Kidney glomerular epithelial cell (primary cell): Measurements from ENCODE around the gene AHNAK.
"Not testable (repeated sequence)": the region's sequence is repeated elsewhere in the genome, so short reads cannot be mapped to it uniquely, and the experiment has no call there.

ENCODE experiments used
- DNase-seq: peaks from one replicate; lab custom pipeline; 2025; lab: John Stamatoyannopoulos, UW

The AHNAK gene

DNA sequence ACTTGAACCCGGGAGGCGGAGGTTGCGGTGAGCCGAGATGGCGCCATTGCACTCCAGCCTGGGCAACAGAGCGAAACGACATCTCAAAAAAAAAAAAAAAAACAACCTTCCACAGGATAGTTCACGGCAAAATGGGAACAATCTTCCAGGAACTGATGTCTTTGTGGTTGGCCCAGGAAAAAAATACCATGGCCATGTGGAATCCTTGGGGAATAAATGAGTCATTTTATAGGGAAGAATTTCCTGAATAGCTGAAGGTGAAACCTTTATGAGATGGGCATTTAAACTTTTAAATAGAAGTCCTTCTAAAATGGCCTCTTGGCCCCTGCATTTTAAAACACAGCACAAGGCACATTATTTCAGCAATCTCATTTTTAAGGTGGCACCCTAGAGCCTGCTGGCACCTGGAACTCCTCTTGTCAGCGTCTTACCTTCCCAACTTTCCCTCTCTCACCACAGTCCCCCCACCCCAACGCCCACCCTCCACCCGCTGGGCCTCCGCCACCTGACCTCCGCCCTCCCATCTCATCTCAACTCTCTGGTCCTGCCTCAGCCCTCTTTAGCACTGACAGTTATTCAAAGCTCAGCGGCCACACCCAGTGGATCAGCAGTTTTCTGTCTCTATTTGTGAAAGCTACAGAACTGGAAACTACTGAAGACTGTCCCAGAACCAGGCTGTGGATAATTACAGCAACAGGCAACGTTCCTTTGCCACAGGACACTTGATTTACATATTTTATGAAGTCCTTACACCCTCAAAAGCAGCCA, 84.7 kb downstream of the AHNAK start:
- peak; percentile 18 for DNase-seq

DNA sequence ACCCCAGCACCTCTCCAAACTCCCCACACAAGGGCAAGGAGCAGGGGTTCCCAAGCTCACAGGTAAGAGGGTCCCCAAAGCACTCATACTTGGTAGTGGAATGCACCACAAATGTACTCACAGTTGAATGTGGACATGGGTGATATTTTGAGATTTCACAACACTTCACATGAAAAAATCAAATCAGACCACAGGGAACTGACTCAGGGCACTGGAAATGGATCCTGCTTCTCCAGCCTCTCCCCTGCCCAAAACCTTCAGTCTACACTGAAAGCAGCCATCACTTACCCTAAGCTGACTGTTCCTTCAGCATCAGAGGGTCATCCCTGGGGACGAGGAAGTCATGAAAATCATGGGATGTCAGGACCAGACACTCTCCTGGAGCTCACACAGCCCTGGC, 87.5 kb downstream of the AHNAK start:
- no peak for DNase-seq

DNA sequence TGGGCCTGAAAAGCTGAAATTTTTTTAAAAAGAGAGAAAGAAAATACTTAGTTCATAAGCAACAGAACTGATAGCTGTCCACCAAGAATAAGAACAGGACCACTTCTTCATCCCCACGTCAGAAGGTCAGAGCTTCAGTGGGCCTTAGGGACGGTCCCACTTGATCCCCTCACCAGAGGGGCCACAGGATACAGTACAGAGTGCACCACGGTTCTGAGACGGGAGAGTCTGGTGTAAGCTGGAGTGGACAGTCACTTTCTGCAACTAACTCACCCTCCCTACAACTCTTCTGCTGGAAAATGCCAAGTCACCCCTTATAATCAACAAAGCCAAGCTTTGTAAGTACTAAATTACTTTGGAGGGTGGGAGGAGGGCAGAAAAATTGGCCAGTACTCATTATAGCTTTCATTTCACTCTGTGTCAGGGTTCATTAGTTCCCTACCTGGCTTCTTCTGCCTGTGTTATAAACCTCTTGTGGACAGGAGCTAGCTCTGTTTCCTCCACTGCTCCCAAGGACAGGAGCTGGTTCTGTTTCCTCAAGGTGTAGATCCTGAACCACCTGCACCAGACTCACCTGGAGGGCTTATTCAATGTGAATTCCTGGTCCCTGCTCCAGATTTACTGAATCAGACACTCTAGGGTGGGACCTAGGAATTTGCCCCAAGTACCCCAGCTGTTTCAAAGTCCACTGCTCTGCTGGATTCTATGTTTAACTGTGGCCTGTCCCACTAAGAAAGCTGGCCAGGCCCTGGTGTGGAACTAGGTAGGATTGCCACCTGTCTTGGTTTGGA, 88.2 kb downstream of the AHNAK start:
- no peak for DNase-seq

DNA sequence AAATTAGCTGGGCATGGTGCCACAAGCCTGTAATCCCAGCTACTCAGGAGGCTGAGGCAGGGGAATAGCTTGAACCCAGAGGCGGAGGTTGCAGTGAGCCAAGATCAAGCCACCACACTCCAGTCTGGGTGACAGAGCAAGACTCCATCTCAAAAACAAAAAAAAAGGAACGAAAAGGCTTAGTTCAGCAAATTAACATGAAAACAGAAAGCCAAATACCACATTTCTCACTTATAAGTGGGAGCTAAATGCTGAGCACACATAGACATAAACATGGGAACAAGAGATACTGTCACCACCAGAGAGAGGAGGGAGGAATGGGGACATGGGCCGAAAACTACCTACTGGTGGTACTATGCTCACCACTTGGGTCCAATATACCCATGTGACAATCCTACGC, 89.1 kb downstream of the AHNAK start:
- DNase-seq, result no peak

DNA sequence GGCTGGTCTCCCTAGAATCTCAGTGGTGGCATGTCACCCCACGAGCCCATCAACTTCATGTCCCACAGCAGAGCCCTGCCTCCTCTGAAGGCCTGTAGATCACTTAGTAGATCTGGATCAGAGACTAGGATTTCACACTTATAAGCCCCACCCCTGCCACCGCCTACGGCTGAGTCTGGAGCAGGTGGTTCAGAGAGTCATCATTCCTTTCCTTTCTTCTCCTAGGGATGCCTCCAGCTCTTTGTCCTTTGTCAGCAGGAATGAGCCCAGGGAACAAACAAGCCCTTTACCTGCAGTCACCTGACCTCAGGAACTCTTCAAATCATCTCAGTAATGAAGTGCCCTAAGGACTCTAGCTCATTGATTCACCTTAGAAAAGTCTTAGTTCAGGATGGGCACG, 90.0 kb downstream of the AHNAK start:
- no peak for DNase-seq

DNA sequence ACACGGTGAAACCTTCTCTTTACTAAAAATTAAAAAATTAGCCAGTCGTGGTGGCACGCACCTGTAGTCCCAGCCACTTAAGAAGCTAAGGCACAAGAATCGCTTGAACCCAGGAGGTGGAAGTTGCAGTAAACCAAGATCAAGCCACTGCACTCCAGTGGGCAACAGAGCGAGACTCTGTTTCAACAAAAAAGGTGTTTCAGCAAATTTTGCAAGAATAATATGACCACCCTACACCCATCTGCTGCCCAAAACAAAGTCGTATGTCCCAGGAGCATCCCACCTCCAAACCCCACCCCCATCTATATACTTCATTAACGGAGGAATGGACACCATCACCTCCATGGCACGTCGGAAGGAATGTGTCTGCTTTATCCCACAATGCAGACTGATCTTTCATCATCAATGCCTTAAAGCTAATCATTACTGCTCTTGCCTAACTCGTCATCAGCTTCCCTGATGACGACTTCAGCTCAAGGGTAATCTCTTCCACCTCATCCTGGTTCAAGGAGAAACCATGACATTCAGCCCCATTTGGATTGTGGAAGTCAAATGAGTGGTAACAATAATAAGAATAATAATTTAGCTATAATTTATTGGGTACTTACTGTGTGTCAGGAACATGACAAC, 93.7 kb downstream of the AHNAK start:
- DNase-seq, result no peak

DNA sequence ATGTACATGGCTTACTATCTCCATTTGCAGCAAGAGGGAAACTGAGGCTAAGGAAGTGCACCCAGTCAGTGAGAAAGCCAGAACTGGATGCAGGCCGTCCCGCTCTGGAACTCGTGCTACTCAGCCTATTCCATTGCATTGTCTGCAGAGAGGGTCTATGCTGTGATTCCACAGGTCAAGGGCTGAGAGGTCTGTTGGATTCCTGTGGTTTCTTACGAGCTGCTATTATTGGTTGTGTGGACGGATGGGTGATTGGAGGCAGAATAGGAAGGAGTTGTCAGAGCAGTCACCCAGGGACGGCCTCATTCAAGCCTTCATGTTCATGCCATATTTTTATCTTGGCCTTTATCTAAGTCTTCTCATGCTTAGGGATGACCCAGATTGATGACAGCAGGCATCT, 94.3 kb downstream of the AHNAK start:
- DNase-seq, result no peak

DNA sequence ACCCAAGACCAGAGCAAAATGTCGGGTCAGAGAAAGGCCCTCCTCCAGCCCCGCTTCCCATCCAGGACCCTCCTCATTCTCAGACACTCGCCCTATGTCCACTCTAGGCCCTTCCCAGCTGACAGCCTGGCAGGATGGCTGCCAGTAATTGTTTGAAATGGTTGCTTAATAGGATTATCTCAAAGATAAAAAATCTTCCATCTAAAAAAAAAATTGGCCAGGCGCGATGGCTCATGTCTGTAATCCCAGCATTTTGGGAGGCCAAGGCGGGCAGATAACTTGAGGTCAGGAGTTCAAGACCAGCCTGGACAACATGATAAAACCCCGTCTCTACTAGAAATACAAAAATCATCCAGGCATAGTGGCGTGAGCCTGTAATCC, 95.4 kb downstream of the AHNAK start:
- DNase-seq, result no peak

DNA sequence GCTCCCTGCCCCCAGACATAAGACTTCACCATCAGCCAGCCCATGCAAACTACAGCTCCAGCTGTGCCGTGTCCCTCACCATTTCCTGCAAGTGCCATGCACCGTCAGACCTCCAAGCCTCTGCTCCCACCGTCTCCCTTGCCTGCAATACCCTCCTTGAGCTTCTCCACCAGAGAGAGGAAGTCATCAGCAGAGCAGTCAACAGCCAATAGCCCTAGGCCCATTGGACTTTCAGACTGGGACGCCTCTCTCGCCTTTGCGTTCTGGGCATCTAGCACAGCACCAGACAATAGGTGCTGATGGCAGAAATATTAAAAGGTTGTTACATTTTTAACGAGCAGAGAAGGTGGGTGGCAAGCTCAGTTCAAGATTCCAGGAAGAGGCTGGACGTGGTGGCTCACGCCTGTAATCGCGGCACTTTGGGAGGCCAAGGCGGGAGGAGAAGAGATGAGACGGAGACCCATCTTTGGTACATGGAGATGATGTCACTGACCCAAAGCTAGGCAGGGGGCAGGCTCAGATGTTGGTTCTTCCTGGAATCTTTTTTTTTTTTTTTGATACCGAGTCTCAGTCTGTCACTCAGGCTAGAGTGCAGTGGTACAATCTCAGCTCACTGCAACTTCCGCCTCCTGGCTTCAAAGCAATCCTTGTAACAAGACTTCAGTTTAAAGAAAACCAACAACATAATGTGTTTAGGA, 95.9 kb downstream of the AHNAK start:
- no peak for DNase-seq

DNA sequence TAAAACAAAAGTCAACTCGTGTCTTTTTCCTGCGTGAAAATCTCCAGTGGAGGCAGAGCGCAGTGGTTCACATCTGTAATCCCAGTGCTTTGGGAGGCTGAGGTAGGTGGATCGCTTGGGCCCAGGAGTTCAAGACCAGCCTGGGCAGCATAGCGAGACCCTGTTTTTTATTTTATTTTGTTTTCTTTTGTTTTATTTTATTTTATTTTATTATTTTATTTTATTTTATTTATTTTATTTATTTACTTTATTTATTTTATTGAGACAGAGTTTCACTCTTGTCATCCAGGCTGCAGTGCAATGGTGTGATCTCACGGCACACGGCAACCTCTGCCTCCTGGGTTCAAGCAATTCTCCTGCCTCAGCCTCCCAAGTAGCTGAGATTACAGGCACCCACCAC, 96.7 kb downstream of the AHNAK start:
- not testable (repeated sequence) for DNase-seq

DNA sequence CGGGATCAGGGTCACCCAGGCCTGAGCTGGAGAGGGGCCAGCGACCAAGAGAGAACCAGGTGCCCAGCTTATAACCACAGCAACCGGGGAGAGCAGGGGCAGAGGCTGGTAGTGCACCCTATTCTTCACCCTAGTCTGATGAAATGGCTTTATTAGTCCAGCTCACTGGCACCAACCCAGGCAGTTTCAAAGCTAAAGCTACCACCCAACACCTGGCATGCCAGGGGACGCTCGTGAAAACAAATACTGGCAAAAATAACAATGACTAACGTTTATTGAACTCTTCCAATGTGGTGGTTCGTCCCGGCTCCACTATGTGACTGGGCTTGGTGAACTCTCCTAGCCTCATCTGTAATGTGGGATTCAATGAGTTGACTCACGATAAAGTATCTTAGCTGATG, 97.2 kb downstream of the AHNAK start:
- peak; percentile 16 for DNase-seq

DNA sequence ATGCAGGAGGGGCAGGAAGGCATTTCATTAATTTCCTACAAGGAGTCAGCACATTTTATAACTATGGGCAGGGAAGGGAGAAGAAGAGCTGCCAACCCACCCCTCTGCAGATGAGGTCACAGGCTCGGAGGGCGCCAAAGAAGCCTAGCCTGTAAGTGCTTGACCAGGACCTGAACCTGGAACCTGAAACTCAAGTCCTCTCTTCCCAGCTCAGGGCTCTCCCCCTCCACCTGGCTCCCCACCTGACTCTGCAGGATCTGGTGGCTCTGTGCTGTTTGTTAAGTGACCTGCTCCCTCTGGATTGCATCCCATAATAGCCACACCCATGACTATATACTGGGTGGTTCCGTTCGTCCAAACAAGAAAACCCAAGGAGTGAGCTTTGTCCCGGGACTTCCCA, 100.5 kb downstream of the AHNAK start:
- no peak for DNase-seq

DNA sequence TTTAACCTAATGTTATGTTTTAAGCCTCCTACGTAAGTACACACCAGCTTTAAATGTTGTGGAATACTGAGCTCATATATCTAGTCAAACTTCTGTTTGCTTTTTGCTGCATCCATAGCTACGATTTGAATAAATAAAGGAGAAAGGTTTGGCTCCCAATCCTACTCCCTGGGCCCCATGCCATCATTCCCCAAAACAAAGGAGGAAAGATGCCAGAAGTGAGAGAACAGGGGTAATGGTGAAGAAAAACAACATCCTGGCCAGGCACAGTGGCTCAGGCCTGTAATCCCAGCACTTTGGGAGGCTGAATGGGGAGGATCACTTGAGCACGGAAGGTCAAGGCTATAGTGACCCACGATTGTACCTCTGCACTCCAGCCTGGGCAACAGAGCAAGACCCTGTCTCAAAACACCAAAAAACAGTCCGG, 101.3 kb downstream of the AHNAK start:
- DNase-seq, result no peak

DNA sequence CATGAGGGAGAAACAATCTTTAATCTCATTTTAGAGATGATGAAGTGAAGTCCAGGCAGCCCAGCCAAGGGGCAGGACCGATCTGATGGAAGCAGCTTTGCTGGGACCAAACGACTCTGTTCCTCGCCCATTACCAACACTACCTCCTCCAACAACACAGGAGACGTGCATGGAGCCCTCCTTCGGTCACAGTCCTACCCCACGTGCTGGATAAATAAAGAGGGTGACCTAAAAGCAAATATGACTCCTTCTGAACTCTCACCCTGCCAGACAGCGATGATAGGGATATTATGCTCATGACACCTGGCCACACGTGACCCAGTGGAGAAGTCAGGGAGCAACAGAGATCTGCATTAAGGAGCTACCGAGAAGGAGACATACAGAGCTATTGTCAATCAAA, 101.8 kb downstream of the AHNAK start:
- no peak for DNase-seq

DNA sequence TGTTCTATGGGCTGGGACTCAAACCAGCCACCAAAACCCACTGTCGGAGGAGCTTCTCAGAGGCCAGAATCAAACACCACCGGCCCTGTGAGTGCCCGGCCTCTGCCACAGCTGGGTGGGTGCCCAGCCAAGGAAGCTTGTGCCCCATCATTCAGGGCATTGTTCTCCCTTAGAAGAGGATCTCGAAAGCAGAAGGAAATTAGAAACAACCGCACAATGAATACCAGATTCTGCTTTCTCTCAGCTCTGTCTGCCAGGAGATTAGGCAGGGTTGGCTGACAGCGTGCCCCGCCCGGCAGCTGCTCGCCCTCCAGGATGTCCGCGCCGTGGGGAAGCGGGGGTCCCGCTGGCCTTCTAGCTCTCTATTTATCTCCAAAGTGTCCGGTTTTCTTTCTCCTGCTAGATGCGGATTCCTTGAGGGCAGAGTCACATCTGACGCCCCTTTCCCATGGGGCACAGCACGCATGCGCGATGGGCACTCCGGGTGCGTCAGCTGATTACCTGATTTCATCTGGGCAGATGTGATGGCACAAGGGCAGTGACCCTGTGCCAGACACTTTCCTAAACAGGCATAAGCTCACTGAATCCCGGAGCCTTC, 102.3 kb downstream of the AHNAK start:
- DNase-seq, result no peak

DNA sequence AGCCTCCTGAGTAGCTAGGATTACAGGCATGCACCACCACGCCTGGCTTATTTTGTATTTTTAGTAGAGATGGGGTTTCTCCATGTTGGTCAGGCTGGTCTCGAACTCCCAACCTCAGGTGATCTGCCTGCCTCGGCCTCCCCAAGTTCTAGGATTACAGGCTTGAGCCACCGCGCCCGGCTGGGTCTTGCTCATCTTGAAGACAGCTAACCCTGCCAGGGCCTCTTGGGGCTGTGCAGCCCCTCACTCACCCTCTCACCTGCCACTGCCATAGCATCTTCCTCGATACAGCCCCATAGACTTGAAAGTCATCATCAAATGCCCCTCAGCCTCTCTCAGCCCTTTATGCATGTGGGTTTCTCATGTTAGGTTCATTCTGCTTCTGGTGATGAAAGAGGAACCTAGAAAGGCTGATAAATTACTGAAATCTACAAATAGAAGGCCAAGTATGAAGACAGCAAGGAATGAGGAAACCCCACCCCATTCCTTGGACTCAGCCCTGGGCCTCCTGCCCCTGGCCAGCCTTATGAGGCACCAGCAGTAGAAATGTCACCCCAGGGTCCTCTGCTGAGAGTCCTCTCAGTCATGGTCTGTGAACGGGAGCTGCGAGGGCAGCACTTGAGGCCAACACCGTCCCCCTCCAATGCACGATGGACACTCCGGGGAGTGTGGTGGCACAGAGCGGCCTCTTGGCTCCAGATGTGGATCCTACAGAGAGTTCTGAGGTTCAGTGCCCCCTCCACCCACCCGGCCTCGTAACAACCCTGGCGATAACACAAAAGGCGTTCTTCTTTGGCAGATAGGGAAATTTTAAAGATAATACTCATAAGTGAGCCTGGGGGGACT, 103.0 kb downstream of the AHNAK start:
- DNase-seq, result no peak

DNA sequence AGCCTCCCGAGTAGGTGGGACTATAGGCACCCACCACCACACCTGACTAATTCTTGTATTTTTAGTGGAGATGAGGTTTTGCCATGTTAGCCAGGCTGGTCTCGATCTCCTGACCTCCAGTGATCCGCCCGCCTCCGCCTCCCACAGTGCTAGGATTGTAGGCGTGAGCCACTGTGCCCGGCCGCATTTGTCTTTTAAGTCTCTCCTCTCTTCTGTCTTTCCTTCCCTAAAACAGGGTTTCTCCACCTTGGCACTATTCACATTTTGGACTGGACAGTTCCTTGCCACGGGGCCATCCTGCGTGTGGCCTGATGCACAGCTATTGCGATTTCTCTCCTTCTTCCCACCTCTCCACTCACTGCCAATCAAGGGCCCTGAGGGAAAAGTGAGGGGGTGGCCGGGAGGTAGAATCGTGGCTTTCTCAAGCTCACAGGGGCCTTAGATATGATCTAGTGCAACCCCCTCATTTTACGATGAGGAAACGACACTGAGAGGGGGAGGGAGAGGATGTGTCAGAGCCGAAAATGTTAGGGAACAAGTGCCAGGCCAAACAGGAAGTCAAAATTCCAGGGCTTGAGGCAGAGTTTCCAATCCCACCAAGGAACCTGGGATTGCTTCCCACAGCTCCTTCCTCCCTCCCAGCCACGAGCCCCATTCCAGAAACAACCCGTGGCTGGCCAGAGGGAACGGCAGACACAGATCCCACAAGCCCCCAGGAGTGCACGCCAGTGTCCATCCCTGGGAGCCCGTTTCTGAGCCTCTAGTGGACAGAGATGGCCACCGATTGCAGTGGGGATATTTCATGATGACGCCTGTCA, 106.6 kb downstream of the AHNAK start:
- no peak for DNase-seq

DNA sequence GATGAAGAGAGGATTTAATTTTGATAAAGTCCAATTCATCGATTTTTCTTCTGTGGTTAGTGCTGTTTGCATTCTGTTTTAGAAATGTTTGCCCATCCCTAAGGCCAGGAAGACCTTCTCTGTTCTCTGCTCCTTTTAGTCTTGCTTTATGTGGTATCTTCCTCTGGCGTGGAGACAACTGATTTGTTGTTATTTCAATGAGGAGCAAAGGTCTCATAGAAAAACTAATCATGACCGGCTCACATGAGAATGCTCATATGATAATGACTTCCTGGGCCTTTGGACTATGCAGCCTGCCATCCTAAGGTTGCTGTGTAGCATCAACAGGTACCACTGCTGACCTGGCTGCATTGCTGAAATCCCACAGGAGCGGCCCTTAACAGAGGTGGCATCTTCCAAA, 108.0 kb downstream of the AHNAK start:
- no peak for DNase-seq

DNA sequence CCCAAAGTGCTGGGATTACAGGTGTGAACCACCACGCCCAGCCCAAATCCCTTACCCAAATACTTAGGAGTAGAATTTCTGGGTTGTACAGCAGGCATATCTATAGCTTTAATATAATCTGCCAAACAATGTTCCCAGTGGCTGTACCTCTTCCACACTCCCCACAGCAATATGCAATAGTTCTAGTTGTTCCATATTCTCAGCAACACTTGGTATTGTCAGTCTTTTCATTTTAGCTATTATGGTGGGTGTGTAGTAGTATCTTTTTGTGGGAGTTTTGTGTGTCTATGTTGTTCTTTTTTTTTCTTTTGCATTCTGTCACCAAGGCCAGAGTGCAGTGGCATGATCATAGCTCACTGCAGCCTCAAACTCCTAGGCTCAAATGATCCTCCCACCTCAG, 109.0 kb downstream of the AHNAK start:
- no peak for DNase-seq
